GM18526 (cell line): ENCODE results near the gene CHL1.

Experiments used
- POLR2A ChIP-seq: IDR thresholded peaks from 3 replicates; pipeline ENCODE4 v1.6.1; 2011; ENCODE audit not compliant: insufficient read length; ENCODE audit errors: extremely low read depth

The CHL1 gene

DNA sequence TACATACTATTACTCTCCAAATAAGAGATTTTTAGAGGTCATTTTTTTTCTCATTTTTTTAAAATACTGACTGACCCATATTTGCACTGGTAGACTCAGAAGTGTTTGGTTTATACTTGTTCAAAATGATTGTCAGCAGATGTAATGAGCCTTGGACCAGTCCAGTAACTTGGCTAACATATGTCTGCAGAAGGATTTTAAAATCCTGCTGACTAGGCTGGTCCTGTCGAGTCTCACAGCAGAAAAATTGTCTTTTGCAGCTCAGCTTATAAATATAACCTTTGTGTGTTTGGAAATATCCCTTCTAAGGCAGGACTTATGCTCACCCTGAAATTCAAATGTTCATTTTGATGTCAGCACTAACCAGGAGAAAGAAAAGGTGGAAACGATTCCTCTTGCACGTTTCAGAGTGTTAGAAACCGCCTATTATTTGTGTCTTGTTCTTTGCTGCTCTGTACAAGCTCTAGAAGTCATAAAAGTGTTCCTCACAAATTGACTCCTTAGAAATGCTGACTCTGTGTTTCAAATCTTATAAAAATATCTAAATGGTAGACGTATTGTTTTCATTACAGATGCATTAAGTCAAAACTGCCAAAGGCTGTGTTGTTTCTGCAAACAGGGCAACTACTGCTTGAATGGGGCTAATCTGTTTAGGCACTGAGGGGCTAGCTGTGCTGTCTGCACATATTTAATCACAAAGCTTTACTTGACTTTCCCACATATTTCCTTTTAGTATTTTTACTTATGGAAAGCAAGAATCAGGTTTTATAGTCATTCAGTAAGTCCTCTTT, 95.3 kb downstream of the CHL1 start:
- TF ChIP-seq POLR2A, result no peak

DNA sequence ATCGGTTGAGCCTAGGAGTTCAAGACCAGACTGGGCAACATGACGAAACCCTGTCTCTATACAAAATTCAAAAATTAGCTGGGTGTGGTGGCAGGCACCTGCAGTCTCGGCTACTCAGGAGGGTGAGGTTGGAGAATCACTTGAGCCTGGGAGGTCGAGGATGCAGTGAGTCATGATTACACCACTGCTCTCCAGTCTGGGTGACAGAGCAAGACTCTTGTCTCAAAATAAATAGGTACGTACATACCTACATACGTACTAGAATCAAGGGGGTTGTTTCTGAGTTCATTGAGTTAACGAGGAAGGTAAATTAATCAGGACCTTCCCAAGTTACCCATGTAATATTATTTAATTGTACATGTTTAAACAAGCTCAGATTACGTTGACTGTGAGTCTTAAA, 97.5 kb downstream of the CHL1 start:
- TF ChIP-seq POLR2A, result no peak

DNA sequence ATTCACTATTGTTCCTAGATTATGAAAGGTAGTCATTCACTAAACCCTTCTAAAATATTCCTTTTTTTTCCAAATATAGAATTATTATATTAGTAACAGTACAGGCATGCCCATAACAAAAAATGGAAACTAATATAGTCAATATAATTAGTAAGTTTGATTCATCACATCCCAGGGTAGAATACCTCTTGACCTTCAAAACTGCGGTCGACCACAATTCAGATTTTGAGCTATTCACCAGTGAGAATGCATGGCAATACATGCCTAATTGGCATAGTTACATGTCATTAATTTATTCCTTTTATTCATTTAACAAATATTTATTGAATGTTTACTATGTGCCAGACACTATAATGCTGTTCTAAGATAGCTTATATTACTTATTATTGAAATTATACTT, 98.0 kb downstream of the CHL1 start:
- TF ChIP-seq POLR2A, result no peak

DNA sequence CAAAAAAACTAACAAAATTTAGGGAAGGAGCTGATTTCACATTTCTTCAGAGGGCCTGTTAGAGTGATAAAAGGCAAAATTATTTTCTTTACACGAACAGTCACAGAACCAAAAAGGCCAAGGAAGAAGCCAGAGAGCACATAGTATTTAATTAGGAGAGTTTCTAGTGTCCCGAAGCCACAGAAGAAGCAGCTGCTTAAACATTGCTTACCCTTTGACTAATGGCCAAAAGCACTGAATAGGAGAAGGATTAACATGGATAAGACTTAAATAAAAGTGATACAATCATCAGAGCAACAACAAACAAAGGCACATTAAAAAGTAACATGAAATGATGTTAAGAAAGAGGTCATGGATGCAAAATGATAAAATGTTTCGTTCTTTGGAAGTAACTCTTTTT, 98.6 kb downstream of the CHL1 start:
- no peak for TF ChIP-seq POLR2A

DNA sequence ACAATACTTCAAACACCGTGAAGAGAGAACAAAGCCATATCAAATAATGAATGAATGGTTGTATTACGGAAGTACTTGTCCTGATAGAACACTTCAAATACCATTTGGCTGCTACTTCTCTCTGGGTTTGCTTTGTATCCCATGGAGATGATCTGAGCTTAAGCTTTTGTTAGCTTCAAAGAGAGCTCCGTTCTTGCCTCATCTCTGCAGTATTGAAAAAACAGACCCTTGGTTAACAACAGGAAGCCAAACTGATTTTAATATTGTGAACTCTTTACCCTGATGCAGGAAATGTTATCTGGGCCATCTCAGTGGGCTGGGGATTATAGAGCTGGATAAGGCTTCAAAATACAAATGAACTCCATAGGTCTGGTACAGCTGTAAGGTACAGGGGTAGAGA, 101.0 kb downstream of the CHL1 start:
- TF ChIP-seq POLR2A, result no peak

DNA sequence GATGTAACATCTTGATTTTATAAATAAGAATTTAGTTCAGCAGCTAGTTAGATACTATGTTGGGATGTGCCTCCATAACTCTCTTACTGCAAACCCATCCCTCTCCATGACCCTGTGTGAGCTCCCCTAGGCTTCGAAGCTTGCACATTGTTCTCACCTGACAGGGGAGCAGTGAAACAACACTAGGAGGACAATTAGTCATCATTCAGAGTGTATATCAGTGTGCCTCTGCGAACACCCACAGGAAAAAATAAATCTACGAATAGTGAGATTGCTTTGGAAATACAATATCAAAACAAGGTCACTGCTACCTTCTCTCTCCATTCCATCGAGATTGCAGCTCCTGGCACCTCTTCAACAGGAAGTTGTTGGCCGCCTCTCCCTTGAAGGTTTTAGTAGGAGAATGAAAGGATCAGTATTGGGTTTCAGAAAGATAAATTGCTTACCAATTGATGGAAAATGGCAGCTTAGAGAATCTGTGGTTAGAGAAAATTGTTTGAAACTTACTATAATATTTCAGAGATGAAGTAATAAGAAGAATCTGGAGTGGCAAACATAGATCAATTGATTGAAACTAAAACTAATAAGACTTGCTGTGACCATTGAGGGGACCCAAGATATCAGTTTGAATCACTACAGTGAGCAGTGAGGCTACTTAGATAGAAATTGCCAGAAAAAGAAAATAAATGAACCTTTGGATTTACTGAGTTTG, 103.2 kb downstream of the CHL1 start:
- no peak for TF ChIP-seq POLR2A

DNA sequence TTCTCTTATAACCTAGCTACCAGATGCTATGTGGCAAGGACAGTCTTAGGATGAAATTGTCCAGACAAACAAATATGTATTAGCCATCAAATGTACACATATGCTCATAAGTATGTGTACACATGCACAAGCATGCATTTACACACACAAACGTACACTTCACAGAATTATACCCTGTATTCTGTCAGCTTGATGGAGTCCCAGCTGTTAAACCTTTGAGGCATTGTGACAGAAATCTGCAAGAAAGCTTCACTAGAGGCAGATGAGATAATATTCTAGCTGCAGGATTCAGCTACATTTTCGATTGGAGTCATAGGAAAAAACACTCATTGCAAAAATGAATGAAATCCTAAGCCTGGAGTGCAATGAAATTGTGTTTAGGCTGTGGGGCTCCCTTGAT, 110.6 kb downstream of the CHL1 start:
- TF ChIP-seq POLR2A, result no peak

DNA sequence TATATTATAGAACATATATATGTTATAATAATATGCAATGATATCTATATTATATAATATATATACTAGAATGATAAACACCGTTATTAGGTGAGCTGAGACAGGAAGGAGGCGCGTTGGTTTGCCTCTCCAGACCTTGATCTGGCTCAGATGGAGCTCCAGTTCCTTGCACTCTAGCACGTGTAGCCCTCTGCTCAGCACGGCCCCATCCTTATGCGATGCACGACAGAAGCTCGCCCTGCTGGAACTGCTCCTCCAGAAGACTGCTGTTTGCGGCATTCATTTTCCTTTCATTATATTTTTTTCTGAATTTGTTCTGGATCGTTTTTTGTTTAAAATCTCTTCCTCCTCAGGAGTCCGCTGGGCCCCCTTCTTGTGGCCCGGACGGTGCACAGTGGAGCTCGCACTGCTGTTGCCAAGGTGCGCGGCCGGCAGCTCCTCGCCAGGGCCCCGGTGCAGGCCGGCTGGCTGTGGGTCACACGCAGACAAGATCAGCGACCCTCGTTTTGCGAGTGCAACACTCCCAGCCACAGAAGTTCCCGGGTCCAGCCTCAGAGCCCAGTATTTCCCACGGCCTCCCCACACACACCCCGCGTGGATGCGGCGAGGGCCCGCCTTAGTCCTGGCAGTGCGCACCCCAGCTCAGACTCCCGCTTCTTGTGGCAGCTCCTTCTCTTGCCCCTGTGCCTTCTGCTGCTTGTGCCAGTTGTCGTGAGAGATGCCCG, 112.2 kb downstream of the CHL1 start:
- no peak for TF ChIP-seq POLR2A

DNA sequence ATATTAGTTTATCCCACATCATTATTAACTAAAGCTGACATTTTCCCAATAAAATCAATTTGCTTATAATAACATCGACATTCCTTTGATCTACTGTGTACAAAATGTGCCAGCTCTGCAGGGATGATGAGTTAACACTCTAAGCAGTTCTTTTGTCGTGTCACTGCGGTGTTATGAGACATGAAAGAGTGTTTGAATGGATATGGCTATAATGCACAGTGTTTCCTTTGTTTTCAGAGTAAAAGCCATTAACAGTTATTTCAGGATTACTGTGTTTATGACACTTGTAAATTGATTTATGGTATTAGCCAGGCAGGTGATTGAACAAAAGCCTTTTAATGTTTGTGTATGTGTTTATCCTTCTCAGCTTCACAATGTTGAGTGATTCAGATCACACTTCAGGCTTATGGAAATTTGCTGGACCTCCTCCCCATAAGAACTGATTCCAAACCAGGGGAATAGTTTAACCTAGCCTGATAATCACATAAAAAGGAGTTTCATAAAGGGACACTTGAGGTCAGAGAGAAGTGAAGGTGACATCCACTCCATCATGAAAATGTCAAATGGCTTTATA, 115.7 kb downstream of the CHL1 start:
- no peak for TF ChIP-seq POLR2A

DNA sequence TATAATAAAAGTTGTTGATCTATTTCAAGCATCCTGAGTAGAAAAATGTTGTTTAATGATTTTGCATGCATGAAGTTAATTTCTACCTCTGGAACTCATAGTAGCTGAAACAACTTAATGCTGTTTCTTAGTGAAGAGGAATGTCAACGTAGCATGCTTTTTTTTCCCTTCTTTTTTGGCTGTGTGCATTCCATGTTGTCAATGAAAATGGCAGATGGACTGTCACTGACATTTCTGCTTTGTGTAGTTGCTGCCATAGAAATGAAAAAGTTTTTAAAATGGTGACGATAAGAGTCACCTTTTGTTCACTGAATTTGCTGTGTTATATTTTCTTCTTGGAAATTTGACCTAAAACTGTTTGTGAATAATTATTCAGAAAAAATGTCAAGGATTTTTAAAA, 116.3 kb downstream of the CHL1 start:
- no peak for TF ChIP-seq POLR2A

DNA sequence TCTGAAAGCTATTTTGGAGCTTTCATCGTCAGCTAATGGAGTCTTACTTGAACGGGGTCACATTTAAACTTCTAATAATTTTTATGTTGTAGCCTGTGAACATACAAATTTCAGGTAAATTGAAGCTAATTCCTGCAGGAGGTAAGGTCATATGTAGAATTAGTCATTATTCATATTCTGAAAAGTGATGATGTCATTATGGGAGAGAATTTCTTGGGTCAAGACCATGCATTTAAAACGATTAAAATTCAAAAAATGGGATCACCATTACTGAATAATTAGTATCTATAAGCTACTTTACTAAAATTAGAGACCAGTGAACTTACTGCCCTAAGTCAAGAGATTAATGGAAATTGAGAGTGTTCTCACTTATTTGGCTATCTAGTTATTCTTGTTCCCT, 120.4 kb downstream of the CHL1 start:
- no peak for TF ChIP-seq POLR2A

DNA sequence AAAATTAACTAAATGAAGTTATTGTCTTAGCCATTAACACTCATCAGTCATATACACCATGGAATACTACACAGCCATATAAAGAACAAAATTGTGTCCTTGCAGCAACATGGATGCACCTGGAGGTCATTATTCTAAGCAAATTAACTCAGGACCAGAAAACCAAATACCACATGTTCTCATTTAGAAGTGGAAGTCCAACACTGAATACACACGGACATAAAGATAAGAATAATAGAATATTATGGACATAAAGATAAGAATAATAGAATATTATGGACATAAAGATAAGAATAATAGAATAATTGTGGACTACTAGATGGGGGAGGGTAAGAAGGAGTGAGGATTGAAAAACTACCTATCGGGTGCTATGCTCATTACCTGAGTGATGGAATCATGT, 122.3 kb downstream of the CHL1 start:
- no peak for TF ChIP-seq POLR2A

DNA sequence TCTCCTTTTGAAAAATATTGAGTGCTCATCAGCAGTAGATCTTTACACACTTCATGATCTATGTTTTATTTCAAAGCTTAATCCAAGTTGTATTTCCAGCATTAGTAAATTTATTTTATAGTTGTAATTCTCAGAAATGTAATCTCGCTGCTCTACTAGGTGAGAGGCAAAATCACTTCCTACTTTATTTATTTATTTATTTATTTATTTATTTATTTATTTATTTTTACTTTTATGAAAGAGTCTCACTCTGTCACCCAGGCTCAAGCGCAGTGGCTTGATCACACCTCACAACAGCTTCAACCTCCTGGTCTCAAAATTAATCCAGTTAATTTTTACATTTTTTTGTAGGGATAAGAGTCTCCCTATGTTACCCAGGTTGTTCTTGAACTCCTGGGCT, 127.9 kb downstream of the CHL1 start:
- no peak for TF ChIP-seq POLR2A

DNA sequence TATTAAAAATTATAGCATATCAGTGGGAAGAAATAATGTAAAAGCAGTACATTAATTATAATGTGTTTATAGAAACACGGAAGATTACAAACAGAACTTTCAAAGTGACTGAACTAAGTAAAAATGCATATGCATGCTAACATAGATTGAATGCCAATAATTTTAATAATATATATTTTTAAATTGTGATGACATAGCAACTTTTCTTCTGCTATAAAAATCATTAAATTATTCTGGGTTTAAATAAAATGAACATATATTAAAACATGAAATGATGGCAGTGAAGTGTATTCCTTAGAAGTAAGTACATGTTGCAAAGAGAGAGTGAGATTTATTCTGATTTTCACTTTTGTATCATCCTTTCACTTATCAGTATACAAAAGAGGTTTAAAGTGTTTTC, 128.9 kb downstream of the CHL1 start:
- TF ChIP-seq POLR2A, result no peak

DNA sequence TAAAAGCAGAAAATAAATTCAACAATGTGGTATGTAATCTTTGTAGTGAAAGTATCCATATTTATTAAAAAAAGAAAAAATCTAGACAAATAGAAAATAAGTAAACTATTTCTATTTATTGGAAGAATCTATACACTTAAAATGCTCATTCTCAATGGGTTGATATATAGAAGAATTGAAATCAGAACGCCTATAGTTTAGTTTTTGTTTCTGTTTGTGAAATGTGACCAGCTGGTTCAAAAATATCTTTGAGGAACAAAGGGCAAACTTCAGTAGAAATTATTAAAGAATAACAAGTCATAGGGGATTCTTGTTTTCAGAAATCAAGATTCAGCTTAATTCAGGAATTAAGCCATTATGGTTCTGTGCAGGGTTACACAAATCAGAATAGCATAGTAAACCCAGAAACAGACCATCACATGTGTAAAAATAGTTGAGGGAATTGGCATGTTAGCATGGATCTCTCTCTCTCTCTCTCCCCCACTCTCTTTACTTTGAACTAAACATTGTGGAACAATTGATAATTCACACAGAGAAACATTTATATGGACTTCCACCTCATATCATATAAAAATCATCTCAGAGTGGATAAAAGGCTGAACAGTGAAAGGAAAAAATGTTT, 134.0 kb downstream of the CHL1 start:
- TF ChIP-seq POLR2A, result no peak

DNA sequence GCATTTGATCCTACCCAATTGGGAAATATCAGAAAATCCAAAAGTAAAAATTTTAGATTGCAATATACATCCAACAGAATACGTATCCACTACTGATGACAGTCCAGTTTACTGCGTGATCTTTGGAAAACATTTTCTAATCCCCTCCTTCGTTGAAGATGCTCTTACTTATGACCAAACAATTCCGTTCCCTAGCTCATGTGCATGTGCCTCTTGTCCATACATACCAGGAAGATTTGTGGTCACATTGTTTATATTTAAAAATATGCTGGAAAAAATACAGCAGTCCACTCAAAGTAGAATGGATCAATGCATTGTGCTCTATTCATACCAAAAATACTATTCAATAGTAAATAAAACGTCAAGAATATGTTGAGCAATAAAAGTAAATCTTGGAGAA, 135.3 kb downstream of the CHL1 start:
- no peak for TF ChIP-seq POLR2A

DNA sequence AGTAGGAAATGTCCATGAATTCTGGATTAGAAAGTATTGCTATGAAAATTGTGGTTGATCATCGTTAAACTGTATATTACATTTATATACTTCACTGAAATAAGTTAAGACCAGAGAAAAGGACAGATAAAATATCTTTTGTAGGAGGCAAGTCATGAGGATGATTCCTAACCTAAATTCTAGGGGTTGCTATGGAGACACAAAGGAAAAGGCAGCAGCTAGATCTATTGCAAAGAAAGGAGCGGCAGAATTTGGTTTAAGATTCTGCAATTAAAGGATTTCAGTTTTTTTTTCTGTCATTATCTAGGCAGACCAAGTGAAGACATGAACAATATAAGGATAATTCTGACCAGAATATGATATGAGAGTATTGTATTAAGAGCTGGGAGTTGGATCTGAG, 136.1 kb downstream of the CHL1 start:
- no peak for TF ChIP-seq POLR2A
